ENCODE measurements around the gene NR2E1. TPM values are rescaled to one million over a fixed set of nuclear protein-coding genes. Genes with fewer than 3 reads are reported as not detected.

The NR2E1 gene
- total and polyA plus RNA-seq, 2 of the 13 experiments (the other 11 are each of a cell fraction or from before 2014, with no cell fraction given) = not detected

GRCh38 chr6:108238322-108238721, 72.5 kb downstream of the NR2E1 start:
- intact Hi-C loops (cut with micrococcal nuclease; ENCODE audit: unreplicated experiment) = no loop called here
- WGBS (ENCODE audit: low lambda C conversion rate) = 96% methylated on average over 4 of the region's 4 CpGs
- Histone ChIP-seq H3K79me2 (ENCODE audit: insufficient read depth, low read length) (peaks cover 23% of the 10 kb centered on the region), H3K36me3 (replicated peaks in 1 of 2; ENCODE audit: control insufficient read depth in 1 of 2, insufficient read depth in 2 of 2, low read length in 2 of 2) (peaks cover 3 to 17% of the 10 kb centered on the region in 2 experiments; a peak in 3 of 5 replicates), H3K9me3 (ENCODE audit: low read length) (no peaks in the 10 kb centered on the region), H3K4me1 (ENCODE audit: insufficient read depth, low read length) (peaks cover 25% of the 10 kb centered on the region), H3K4me3 (replicated peaks in 1 of 3; ENCODE audit: insufficient read depth in 1 of 3, low read depth in 2 of 3, low read length in 3 of 3) (no peak overlapping the region), H3K27ac (ENCODE audit: extremely low read length, insufficient read depth, low read length) (no peak overlapping the region), H3K4me2 (ENCODE audit: low read depth, low read length) (no peak overlapping the region), H2AFZ (ENCODE audit: low read length) (no peak overlapping the region), H3K27me3 (ENCODE audit: control insufficient read depth in 1 of 2, insufficient read depth in 2 of 2, low read length in 2 of 2) (no peaks in the 10 kb centered on the region), H4K20me1 (ENCODE audit: insufficient read depth, low read length) (no peaks in the 10 kb centered on the region), H3K9ac (ENCODE audit: insufficient read depth, low read depth, low read length) (no peak overlapping the region)
- CTCF ChIA-PET (ENCODE audit: low intra/inter-chr PET ratio, low total read pairs) = no interaction called here
- in situ Hi-C loops (cut with HindIII; ENCODE audit: extremely low pct_ligation_motif_present, low pct_unique_long_range_greater_than_20kb) = no loop called here
- no peak for FAIRE-seq
- no peak for ATAC-seq
- TF ChIP-seq DR1 (CRISPR knock-in tag; IDR thresholded peaks at IDR 0.05) (no peak), ZNF3 (CRISPR knock-in tag; IDR thresholded peaks at IDR 0.05) (no peak), GABPB1 (CRISPR knock-in tag; IDR thresholded peaks at IDR 0.05) (no peak), MTA1 (CRISPR knock-in tag; IDR thresholded peaks at IDR 0.05; ENCODE audit: borderline replicate concordance) (no peak), ZNF431 (CRISPR knock-in tag; IDR thresholded peaks at IDR 0.05; ENCODE audit: borderline replicate concordance, low read depth) (no peak), RFXANK (CRISPR knock-in tag; IDR thresholded peaks at IDR 0.05) (no peak), SCMH1 (CRISPR knock-in tag; IDR thresholded peaks at IDR 0.05; ENCODE audit: borderline replicate concordance) (no peak), ATF7-NPFF (CRISPR knock-in tag; IDR thresholded peaks at IDR 0.05; ENCODE audit: low read depth) (no peak)
- POLR2A ChIA-PET = no interaction called here
- no peak for DNase-seq (ENCODE audit: low spot score)
- no TSS peak for BruUV-seq (replicated peaks)

Other genes with a start within 250 kb of the NR2E1 start
- 17.5 and 20.2 TPM in 2 replicates for gene SEC63, start 207.8 kb upstream of the NR2E1 start, total RNA-seq (2016; rRNA removed; fragmentation: Illumina TruSeq; extraction: Trizol)
- 29.6 and 45.9 TPM in 2 replicates for gene SEC63, start 207.8 kb upstream of the NR2E1 start, polyA plus RNA-seq (2011; rRNA removed)
- gene OSTM1, start 91.3 kb upstream of the NR2E1 start, total RNA-seq (2016; rRNA removed; fragmentation: Illumina TruSeq; extraction: Trizol) = 13.9 and 20.5 TPM in 2 replicates
- 8.7 and 9.9 TPM in 2 replicates for gene OSTM1, start 91.3 kb upstream of the NR2E1 start, polyA plus RNA-seq (2011; rRNA removed)
- 84.9 and 111 TPM in 2 replicates for gene SNX3, start 95.0 kb downstream of the NR2E1 start, total RNA-seq (2016; rRNA removed; fragmentation: Illumina TruSeq; extraction: Trizol)
- gene SNX3, start 95.0 kb downstream of the NR2E1 start, polyA plus RNA-seq (2011; rRNA removed) = 161 and 226 TPM in 2 replicates
- 14.0 and 18.1 TPM in 2 replicates for gene AFG1L, start 129.0 kb downstream of the NR2E1 start, total RNA-seq (2016; rRNA removed; fragmentation: Illumina TruSeq; extraction: Trizol)
- gene AFG1L, start 129.0 kb downstream of the NR2E1 start, polyA plus RNA-seq (2011; rRNA removed) = 1.3 and 3.1 TPM in 2 replicates